T-helper 1 cell treated with Interleukin-12 subunit alpha and Interleukin-12 subunit beta and Interleukin-4 antibody, amounts not matched to agents 30 μg/mL and 1 μg/mL, for 36 hours (primary cell): ENCODE results near the gene USP10.
"Not testable (repeated sequence)": the region's sequence is repeated elsewhere in the genome, so short reads cannot be mapped to it uniquely, and the experiment has no call there.

Experiments
- H3K27ac Mint-ChIP-seq: one replicate; pipeline ENCODE4 v1.8.0; 2021; ENCODE audit warnings: mild to moderate bottlenecking, mixed read lengths
- H3K27me3 Mint-ChIP-seq: one replicate; pipeline ENCODE4 v1.8.0; 2021; ENCODE audit warnings: low read depth, mixed read lengths
- H3K36me3 Mint-ChIP-seq: one replicate; pipeline ENCODE4 v1.8.0; 2021; ENCODE audit warnings: low read depth, mixed read lengths
- H3K4me1 Mint-ChIP-seq: one replicate; pipeline ENCODE4 v1.8.0; 2021; ENCODE audit warnings: low read depth, mixed read lengths
- H3K4me3 Mint-ChIP-seq: one replicate; pipeline ENCODE4 v1.8.0; 2021; ENCODE audit warnings: mild to moderate bottlenecking, moderate library complexity, mixed read lengths
- H3K9me3 Mint-ChIP-seq: one replicate; pipeline ENCODE4 v1.8.0; 2021; ENCODE audit warnings: mixed read lengths

Gene USP10

GRCh38 chr16:84680843-84681629 lies 18.8 kb upstream of the USP10 start:
- no peaks in the 10 kb centered on the region for H3K36me3 Mint-ChIP-seq
- H3K27me3 Mint-ChIP-seq: peaks cover 46% of the 10 kb centered on the region
- H3K4me1 Mint-ChIP-seq: no peaks in the 10 kb centered on the region
- H3K4me3 Mint-ChIP-seq: no peak overlapping the region
- no peak overlapping the region for H3K27ac Mint-ChIP-seq
- no peaks in the 10 kb centered on the region for H3K9me3 Mint-ChIP-seq

GRCh38 chr16:84683691-84684591 lies 15.9 kb upstream of the USP10 start:
- H3K9me3 Mint-ChIP-seq: peaks cover 6% of the 10 kb centered on the region
- H3K4me1 Mint-ChIP-seq: peaks cover 8% of the 10 kb centered on the region
- peaks cover 45% of the 10 kb centered on the region for H3K27me3 Mint-ChIP-seq
- no peak overlapping the region for H3K4me3 Mint-ChIP-seq
- no peaks in the 10 kb centered on the region for H3K36me3 Mint-ChIP-seq
- no peak overlapping the region for H3K27ac Mint-ChIP-seq

GRCh38 chr16:84684592-84684965 lies 15.2 kb upstream of the USP10 start:
- peaks cover 8% of the 10 kb centered on the region for H3K4me1 Mint-ChIP-seq
- no peak overlapping the region for H3K27ac Mint-ChIP-seq
- H3K36me3 Mint-ChIP-seq: no peaks in the 10 kb centered on the region
- peaks cover 47% of the 10 kb centered on the region for H3K27me3 Mint-ChIP-seq
- no peak overlapping the region for H3K4me3 Mint-ChIP-seq
- H3K9me3 Mint-ChIP-seq: peaks cover 8% of the 10 kb centered on the region

GRCh38 chr16:84685210-84685609 lies 14.6 kb upstream of the USP10 start:
- no peaks in the 10 kb centered on the region for H3K36me3 Mint-ChIP-seq
- peaks cover 8% of the 10 kb centered on the region for H3K9me3 Mint-ChIP-seq
- H3K27ac Mint-ChIP-seq: no peak overlapping the region
- peaks cover 8% of the 10 kb centered on the region for H3K4me1 Mint-ChIP-seq
- H3K4me3 Mint-ChIP-seq: no peak overlapping the region
- peaks cover 47% of the 10 kb centered on the region for H3K27me3 Mint-ChIP-seq

- Mint-ChIP-seq H3K4me3 (no peak overlapping the region), H3K36me3 (no peaks in the 10 kb centered on the region), H3K27ac (no peak overlapping the region), H3K4me1 (peaks cover 8% of the 10 kb centered on the region), H3K27me3 (peaks cover 41% of the 10 kb centered on the region), H3K9me3 (peaks cover 8% of the 10 kb centered on the region)
Observed at GRCh38 chr16:84686707-84687298, 13.0 kb upstream of the USP10 start.

- H3K4me3 Mint-ChIP-seq: no peak overlapping the region
- no peak overlapping the region for H3K27ac Mint-ChIP-seq
- no peaks in the 10 kb centered on the region for H3K36me3 Mint-ChIP-seq
- H3K9me3 Mint-ChIP-seq: peaks cover 8% of the 10 kb centered on the region
- peaks cover 13% of the 10 kb centered on the region for H3K4me1 Mint-ChIP-seq
- peaks cover 39% of the 10 kb centered on the region for H3K27me3 Mint-ChIP-seq
Observed at GRCh38 chr16:84687715-84688114, 12.1 kb upstream of the USP10 start.

GRCh38 chr16:84688163-84688562 lies 11.6 kb upstream of the USP10 start:
- H3K4me3 Mint-ChIP-seq, H3K9me3 Mint-ChIP-seq, H3K36me3 Mint-ChIP-seq, H3K27ac Mint-ChIP-seq: not testable (repeated sequence)
- H3K27me3 Mint-ChIP-seq: peaks cover 39% of the 10 kb centered on the region
- H3K4me1 Mint-ChIP-seq: peaks cover 14% of the 10 kb centered on the region

GRCh38 chr16:84689111-84689510 lies 10.7 kb upstream of the USP10 start:
- H3K27me3 Mint-ChIP-seq: peaks cover 32% of the 10 kb centered on the region
- no peak overlapping the region for H3K4me3 Mint-ChIP-seq
- peaks cover 8% of the 10 kb centered on the region for H3K9me3 Mint-ChIP-seq
- H3K4me1 Mint-ChIP-seq: peaks cover 14% of the 10 kb centered on the region
- no peaks in the 10 kb centered on the region for H3K36me3 Mint-ChIP-seq
- H3K27ac Mint-ChIP-seq: no peak overlapping the region

GRCh38 chr16:84690088-84690819 lies 9.5 kb upstream of the USP10 start:
- H3K4me1 Mint-ChIP-seq: peaks cover 14% of the 10 kb centered on the region
- no peak overlapping the region for H3K27ac Mint-ChIP-seq

GRCh38 chr16:84692451-84693214 lies 7.2 kb upstream of the USP10 start:
- H3K9me3 Mint-ChIP-seq: peaks cover 8% of the 10 kb centered on the region
- peaks cover 9% of the 10 kb centered on the region for H3K4me1 Mint-ChIP-seq
- no peaks in the 10 kb centered on the region for H3K36me3 Mint-ChIP-seq
- H3K27ac Mint-ChIP-seq: no peak overlapping the region
- no peak overlapping the region for H3K4me3 Mint-ChIP-seq
- peaks cover 25% of the 10 kb centered on the region for H3K27me3 Mint-ChIP-seq

More at GRCh38 chr16:84690088-84690819, 9.5 kb upstream of the USP10 start:
- H3K4me3 Mint-ChIP-seq: no peak overlapping the region
- no peaks in the 10 kb centered on the region for H3K36me3 Mint-ChIP-seq
- peaks cover 25% of the 10 kb centered on the region for H3K27me3 Mint-ChIP-seq
- H3K9me3 Mint-ChIP-seq: peaks cover 8% of the 10 kb centered on the region

GRCh38 chr16:84693869-84694268 lies 5.9 kb upstream of the USP10 start:
- H3K4me3 Mint-ChIP-seq, H3K9me3 Mint-ChIP-seq: not testable (repeated sequence)

GRCh38 chr16:84694980-84695379 lies 4.8 kb upstream of the USP10 start:
- Mint-ChIP-seq H3K27me3 (peaks cover 15% of the 10 kb centered on the region), H3K27ac (no peak overlapping the region), H3K4me1 (peaks cover 10% of the 10 kb centered on the region), H3K36me3 (no peaks in the 10 kb centered on the region), H3K9me3 (no peaks in the 10 kb centered on the region), H3K4me3 (no peak overlapping the region)

More at GRCh38 chr16:84693869-84694268, 5.9 kb upstream of the USP10 start:
- H3K27ac Mint-ChIP-seq, H3K36me3 Mint-ChIP-seq, H3K4me1 Mint-ChIP-seq: not testable (repeated sequence)
- peaks cover 20% of the 10 kb centered on the region for H3K27me3 Mint-ChIP-seq

GRCh38 chr16:84699147-84699711 lies 571 bp upstream of the USP10 start:
- peaks cover 3% of the 10 kb centered on the region for H3K36me3 Mint-ChIP-seq
- no peaks in the 10 kb centered on the region for H3K9me3 Mint-ChIP-seq
- H3K27ac Mint-ChIP-seq: peak overlapping the region; percentile 72
- peak overlapping the region; percentile 79 for H3K4me3 Mint-ChIP-seq
- peaks cover 5% of the 10 kb centered on the region for H3K27me3 Mint-ChIP-seq
- peaks cover 29% of the 10 kb centered on the region for H3K4me1 Mint-ChIP-seq
